HCT116 (cell line): Measurements from ENCODE around the gene CASP7. TPM values are rescaled to one million over a fixed set of nuclear protein-coding genes. Genes with fewer than 3 reads are reported as not detected.

Source experiments
- ATAC-seq: fragments of 200-7000 bp; cut with Tn5 transposase; 2 replicates; pipeline ENCODE4 v1.9.1; 2020; ENCODE audit warnings: mild to moderate bottlenecking, moderate library complexity
- BruUV-seq: library from RNA; stranded (reverse); fragments of 400-500 nt; replicated peaks from 2 replicates; lab custom pipeline; 2021; lab: Mats Ljungman, UMichigan
- CTCF ChIA-PET: fragments of 300-600 bp; sonication (Branson Sonifier 250); formaldehyde crosslinking; loops from one replicate; lab custom pipeline; 2021; ENCODE audit warnings: antibody characterized with exemption; lab: Charles Lee
- POLR2A ChIA-PET: fragments of 300-600, 350-600 bp; sonication (Branson Sonifier 250); formaldehyde crosslinking; loops from one replicate; lab custom pipeline; 2021; ENCODE audit warnings: antibody characterized with exemption; lab: Charles Lee
- RAD21 ChIA-PET, 2 experiments: fragments of 300-600 bp; sonication (Branson Sonifier 250); formaldehyde crosslinking; loops; one replicate each; lab custom pipeline; 2023; ENCODE audit warnings: low total read pairs in 2 of 2; ENCODE audit not compliant: uncharacterized antibody in 2 of 2, unreplicated experiment in 2 of 2, low non-redundant PET in 1 of 2; lab: Charles Lee
- DNase-seq: peaks from one replicate; pipeline ENCODE4 v3.0.0-alpha.2; 2010; ENCODE audit warnings: low read depth, low spot score
- H2AFZ ChIP-seq: fragments of 200-600 bp; shearing (Covaris generic), sonication (generic); 2 replicates; pipeline ENCODE4 v1.6.1; 2017; ENCODE audit warnings: low read depth, mixed run types, mixed read lengths, antibody characterized with exemption, low read length; ENCODE audit not compliant: poor library complexity, severe bottlenecking
- H3K27ac ChIP-seq: 2 replicates; pipeline ENCODE4 v1.5.1; 2012; ENCODE audit warnings: low read depth, low read length
- H3K27me3 ChIP-seq: fragments of 200-600 bp; sonication (generic); 2 replicates; pipeline ENCODE4 v1.6.1; 2016; ENCODE audit warnings: mixed run types, low read length, mixed read lengths; ENCODE audit not compliant: insufficient read depth
- H3K36me3 ChIP-seq, 2 experiments: fragments of 200-500 bp in 1 of 2; fragments of 200-600 bp in 1 of 2; sonication (Bioruptor generic) in 1 of 2; sonication (generic) in 1 of 2; 2 replicates each; pipeline versions ENCODE4 v1.5.1 to v1.6.1; 2014 to 2016; ENCODE audit warnings: low read length in 2 of 2, inconsistent platforms in 1 of 2, mixed read lengths in 1 of 2, mixed run types in 1 of 2; ENCODE audit not compliant: insufficient read depth in 2 of 2, control insufficient read depth in 1 of 2
- H3K4me1 ChIP-seq, 2 experiments: fragments of 200-600 bp in 1 of 2; sonication (generic) in 1 of 2; 2 replicates each; pipeline versions ENCODE4 v1.5.1 to v1.6.1; 2012 to 2017; ENCODE audit warnings: low read length in 2 of 2, inconsistent platforms in 1 of 2, mild to moderate bottlenecking in 1 of 2, mixed read lengths in 1 of 2, mixed run types in 1 of 2, moderate library complexity in 1 of 2; ENCODE audit not compliant: insufficient read depth in 2 of 2, control insufficient read depth in 1 of 2
- H3K4me2 ChIP-seq: fragments of 200-600 bp; sonication (generic); 2 replicates; pipeline ENCODE4 v1.6.1; 2017; ENCODE audit warnings: mixed run types, low read length, mixed read lengths
- H3K4me3 ChIP-seq, 2 experiments: fragments of 200-600 bp in 1 of 2; sonication (generic) in 1 of 2; replicated peaks in 1 of 2; 2 replicates each; pipeline ENCODE4 v1.5.1; 2011 to 2016; ENCODE audit warnings: low read length in 2 of 2, control low read depth in 1 of 2, low read depth in 1 of 2, mild to moderate bottlenecking in 1 of 2, mixed read lengths in 1 of 2, mixed run types in 1 of 2
- H3K79me2 ChIP-seq: fragments of 200-600 bp; sonication (generic); 2 replicates; pipeline ENCODE4 v1.6.1; 2017; ENCODE audit warnings: mild to moderate bottlenecking, mixed run types, low read length, moderate library complexity, mixed read lengths; ENCODE audit not compliant: insufficient read depth
- H3K9ac ChIP-seq: fragments of 200-600 bp; sonication (generic); 2 replicates; pipeline ENCODE4 v1.6.1; 2016; ENCODE audit warnings: low read length, mixed read lengths
- H3K9me2 ChIP-seq: fragments of 200-600 bp; sonication (generic), shearing (Covaris generic); 2 replicates; pipeline ENCODE4 v1.6.1; 2017; ENCODE audit warnings: mixed run types, mild to moderate bottlenecking, moderate library complexity; ENCODE audit not compliant: insufficient read depth
- H3K9me3 ChIP-seq, 2 experiments: fragments of 200-500 bp in 1 of 2; fragments of 200-600 bp in 1 of 2; sonication (Bioruptor generic) in 1 of 2; sonication (generic) in 1 of 2; 2 replicates each; pipeline ENCODE4 v1.6.1; 2014 to 2017; ENCODE audit warnings: low read length in 2 of 2, mixed read lengths in 2 of 2, inconsistent platforms in 1 of 2, low read depth in 1 of 2, mild to moderate bottlenecking in 1 of 2, mixed run types in 1 of 2, moderate library complexity in 1 of 2; ENCODE audit not compliant: control insufficient read depth in 1 of 2, insufficient read depth in 1 of 2
- H4K20me1 ChIP-seq: fragments of 200-600 bp; sonication (generic), shearing (Covaris generic); 2 replicates; pipeline ENCODE4 v1.6.1; 2017; ENCODE audit warnings: mixed run types, mild to moderate bottlenecking, moderate library complexity; ENCODE audit not compliant: insufficient read depth
- JUND ChIP-seq: IDR thresholded peaks from 2 replicates; pipeline ENCODE4 v1.6.1; 2012
- ZBTB33 ChIP-seq: IDR thresholded peaks from 2 replicates; pipeline ENCODE4 v1.6.1; 2011; ENCODE audit warnings: mild to moderate bottlenecking, low read length, moderate library complexity; ENCODE audit not compliant: insufficient replicate concordance; ENCODE audit errors: extremely low read depth
- intact Hi-C: fragments of 100-400 bp; cut with micrococcal nuclease; formaldehyde crosslinking; loops from 2 replicates; pipeline ENCODE4 v1.10.0; 2022
- total RNA-seq: library from RNA; stranded (reverse); gene quantifications from one replicate; pipeline ENCODE4 v1.2.1, GENCODE V29; 2021; ENCODE audit not compliant: unreplicated experiment
- TF ChIP-seq, protein P1 (sequence below), 3 experiments: fragments of 200-600 bp in 1 of 3; sonication (generic) in 1 of 3; IDR thresholded peaks in 2 of 3; conservative IDR thresholded peaks in 1 of 3; 2 replicates each; pipeline ENCODE4 v1.5.1; 2012 to 2017; ENCODE audit warnings: low read depth in 2 of 3, low read length in 2 of 3, antibody characterized with exemption in 1 of 3, borderline replicate concordance in 1 of 3, control low read depth in 1 of 3, mild to moderate bottlenecking in 1 of 3, mixed read lengths in 1 of 3, mixed run types in 1 of 3, moderate library complexity in 1 of 3; ENCODE audit not compliant: insufficient read depth in 1 of 3

The CASP7 gene
- total RNA-seq, 1 experiment from 2014 or later = 30.5 TPM

DNA sequence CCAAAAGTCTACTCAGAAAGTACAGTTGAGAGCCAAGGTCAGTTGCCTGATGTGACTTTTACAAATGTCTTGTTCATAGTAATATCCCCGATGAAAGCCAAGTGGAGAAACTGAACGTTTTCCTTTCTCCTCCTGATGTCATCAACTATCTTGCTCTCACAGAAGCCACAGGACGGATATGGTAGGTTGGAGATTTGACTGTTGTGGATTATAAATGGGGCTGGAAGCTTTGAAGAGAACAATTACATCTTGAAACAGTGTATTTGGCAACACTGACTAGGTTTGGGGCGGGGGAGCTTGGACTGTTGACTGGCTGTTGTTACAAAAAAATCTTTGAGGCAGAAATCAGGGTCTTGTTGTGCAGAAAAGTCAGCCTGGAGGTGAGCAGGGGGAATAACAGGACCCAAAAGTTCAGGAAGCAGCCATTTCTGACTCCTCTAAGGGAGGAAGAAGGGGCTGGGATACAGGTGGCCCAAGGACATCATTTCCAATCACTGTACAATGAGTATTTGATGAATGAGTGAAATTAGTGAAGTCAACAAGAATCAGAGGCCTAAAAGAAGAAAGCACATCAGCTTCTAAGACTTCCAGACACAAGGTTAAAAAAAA is 96.1 kb downstream of the CASP7 start:
- Histone ChIP-seq H3K9me2 (no peaks in the 10 kb centered on the region), H3K27ac (no peak overlapping the region), H3K9me3 (no peaks in the 10 kb centered on the region), H3K36me3 (no peaks in the 10 kb centered on the region), H3K4me1 (no peaks in the 10 kb centered on the region), H2AFZ (no peak overlapping the region), H3K27me3 (peaks cover 13% of the 10 kb centered on the region), H3K4me2 (no peak overlapping the region), H3K79me2 (no peaks in the 10 kb centered on the region), H3K4me3 (no peak overlapping the region), H4K20me1 (no peaks in the 10 kb centered on the region), H3K9ac (no peak overlapping the region)
- TF ChIP-seq, protein P1, sequence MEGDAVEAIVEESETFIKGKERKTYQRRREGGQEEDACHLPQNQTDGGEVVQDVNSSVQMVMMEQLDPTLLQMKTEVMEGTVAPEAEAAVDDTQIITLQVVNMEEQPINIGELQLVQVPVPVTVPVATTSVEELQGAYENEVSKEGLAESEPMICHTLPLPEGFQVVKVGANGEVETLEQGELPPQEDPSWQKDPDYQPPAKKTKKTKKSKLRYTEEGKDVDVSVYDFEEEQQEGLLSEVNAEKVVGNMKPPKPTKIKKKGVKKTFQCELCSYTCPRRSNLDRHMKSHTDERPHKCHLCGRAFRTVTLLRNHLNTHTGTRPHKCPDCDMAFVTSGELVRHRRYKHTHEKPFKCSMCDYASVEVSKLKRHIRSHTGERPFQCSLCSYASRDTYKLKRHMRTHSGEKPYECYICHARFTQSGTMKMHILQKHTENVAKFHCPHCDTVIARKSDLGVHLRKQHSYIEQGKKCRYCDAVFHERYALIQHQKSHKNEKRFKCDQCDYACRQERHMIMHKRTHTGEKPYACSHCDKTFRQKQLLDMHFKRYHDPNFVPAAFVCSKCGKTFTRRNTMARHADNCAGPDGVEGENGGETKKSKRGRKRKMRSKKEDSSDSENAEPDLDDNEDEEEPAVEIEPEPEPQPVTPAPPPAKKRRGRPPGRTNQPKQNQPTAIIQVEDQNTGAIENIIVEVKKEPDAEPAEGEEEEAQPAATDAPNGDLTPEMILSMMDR (IDR thresholded peaks at IDR 0.05 in 2 of 3, conservative IDR thresholded peaks at IDR 0.05 in 1 of 3; ENCODE audit: borderline replicate concordance in 1 of 3, insufficient read depth in 1 of 3, low read depth in 2 of 3, low read length in 2 of 3) = peak in 2 of 3 experiments; percentile 23 to 31; a peak in 3 of 6 replicates
- TF ChIP-seq JUND = no peak
- TF ChIP-seq ZBTB33 = no peak
- DNase-seq = no peak
- ChIA-PET RAD21 (no interaction called here), POLR2A (no interaction called here), CTCF (interaction anchor here (1.3 kb wide), 1 partner anchor 96 kb away, joined by 3 read pairs; no protein-coding TSS in a partner anchor)
- intact Hi-C loops = no loop called here
- peak; percentile 65 for ATAC-seq
- BruUV-seq = no TSS peak
